ENCODE data around the gene CDC42SE2.

Gene CDC42SE2

DNA sequence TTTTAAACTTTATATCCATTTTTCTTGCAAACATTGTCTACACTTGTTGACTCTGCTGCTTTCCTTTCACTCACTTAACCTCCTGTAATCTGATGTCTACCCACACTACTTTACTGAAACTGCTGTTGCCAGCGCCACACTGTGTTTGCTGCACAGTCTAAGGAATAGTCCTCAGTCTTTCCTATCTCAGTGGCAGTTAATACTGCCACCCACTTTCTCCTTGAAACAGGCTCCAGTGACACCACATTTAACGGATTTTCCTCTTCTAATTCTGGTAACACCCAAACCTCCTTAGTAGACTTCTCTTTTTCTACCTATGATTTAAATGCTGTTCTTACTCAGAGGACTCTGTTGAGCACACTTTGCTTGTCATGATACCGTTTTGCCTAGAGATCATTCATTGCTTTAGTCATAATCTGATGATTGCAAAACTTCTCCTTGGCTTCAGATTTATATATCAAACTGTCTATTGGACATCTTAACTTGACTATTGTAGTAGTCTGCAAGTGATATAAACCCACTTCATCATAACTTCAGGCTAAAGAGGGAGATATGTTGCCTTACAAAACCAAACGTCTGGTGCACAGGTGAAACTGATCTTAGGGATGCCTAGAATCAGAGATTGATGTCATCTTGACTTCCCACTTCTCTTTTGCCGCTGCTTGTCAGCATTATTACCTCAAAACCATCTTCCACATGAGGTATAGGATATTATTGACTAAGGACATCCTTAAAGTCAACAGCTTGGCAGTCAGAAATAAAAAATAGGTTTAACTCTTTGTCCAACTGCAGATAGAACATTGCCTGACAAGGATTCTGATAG, 94.1 kb downstream of the CDC42SE2 start:
- Histone ChIP-seq H3K27me3 (ENCODE audit: control insufficient read depth in 3 of 3, insufficient read depth in 3 of 3, low read depth in 1 of 3, low read length in 3 of 3) (no peaks in the 10 kb centered on the region), H3K4ac (ENCODE audit: low read length) (no peak overlapping the region), H3K27ac (replicated peaks; ENCODE audit: low read length) (no peak overlapping the region), H3K9me3 (replicated peaks in 1 of 2; ENCODE audit: control insufficient read depth in 2 of 2, insufficient read depth in 1 of 2, low read depth in 1 of 2, low read length in 2 of 2) (no peaks in the 10 kb centered on the region), H2BK120ac (ENCODE audit: low read depth, low read length) (no peak overlapping the region), H3K4me1 (ENCODE audit: control insufficient read depth in 2 of 2, insufficient read depth in 1 of 2, low read depth in 1 of 2, low read length in 2 of 2) (peaks cover 0 to 1% of the 10 kb centered on the region in 2 donors), H3K23ac (ENCODE audit: low read depth, low read length, poor library complexity) (no peak overlapping the region), H3K36me3 (replicated peaks in 1 of 2; ENCODE audit: control insufficient read depth in 2 of 2, insufficient read depth in 2 of 2, low read length in 2 of 2) (peaks cover 2 to 23% of the 10 kb centered on the region in 2 donors), H2BK12ac (ENCODE audit: low read length) (no peak overlapping the region), H3K4me3 (ENCODE audit: low read length in 2 of 2) (no peak overlapping the region), H2AK5ac (ENCODE audit: low read depth, low read length) (no peak overlapping the region), H2AFZ (ENCODE audit: low read length) (no peak overlapping the region), H4K91ac (ENCODE audit: low read depth, low read length, poor library complexity) (no peak overlapping the region), H2BK15ac (ENCODE audit: low read length) (no peak overlapping the region), H4K8ac (ENCODE audit: low read depth, low read length) (no peak overlapping the region), H3K18ac (ENCODE audit: low read length) (no peak overlapping the region), H3K79me1 (ENCODE audit: low read depth, low read length) (no peaks in the 10 kb centered on the region), H3K4me2 (ENCODE audit: insufficient read depth, low read length, poor library complexity, severe bottlenecking) (no peak overlapping the region), H3K14ac (ENCODE audit: low read length) (no peak overlapping the region), H3K9ac (ENCODE audit: low read depth, low read length, poor library complexity) (no peak overlapping the region), H2BK5ac (ENCODE audit: low read length) (no peak overlapping the region)
- WGBS, 2 donors (ENCODE audit: extremely low coverage in 2 of 2, insufficient read length in 2 of 2, insufficient replicate concordance in 1 of 2): no CpG with 5 or more reads among the region's 5 CpGs
- no peak for DNase-seq (ENCODE audit: low spot score)

DNA sequence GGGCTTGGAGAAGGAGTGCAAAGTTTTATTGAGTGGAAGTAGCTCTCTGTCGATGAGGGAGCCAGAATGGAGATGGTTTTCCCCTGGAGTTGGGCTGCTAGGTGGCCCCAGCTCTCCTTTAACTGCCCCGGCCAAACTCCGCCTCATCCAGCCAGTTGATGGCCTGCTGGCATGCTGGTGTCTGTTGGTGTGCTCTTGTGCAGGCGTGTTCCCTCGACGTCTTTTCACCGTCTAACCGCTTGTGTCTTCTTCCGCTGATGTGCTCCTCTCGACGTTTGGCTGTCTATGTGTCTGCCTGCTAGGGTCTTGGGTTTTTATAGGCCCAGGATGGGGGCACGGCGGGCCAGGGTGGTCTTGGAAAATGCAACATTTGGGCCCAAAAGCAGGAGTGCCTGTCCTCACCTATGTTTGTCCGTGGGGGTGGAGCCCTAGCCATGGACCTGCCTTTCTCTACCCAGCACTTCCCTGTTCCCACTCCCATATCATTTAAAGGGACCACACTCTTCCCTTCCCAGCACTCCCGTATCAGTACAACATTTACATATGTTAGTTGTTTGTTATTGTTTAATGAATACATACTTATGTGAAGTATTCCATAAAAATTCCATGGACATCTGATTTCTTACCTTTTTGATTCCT, 97.9 kb downstream of the CDC42SE2 start:
- no peak overlapping the region for H2BK5ac ChIP-seq (ENCODE audit: low read length)
- no peak overlapping the region for H3K4me2 ChIP-seq (ENCODE audit: insufficient read depth, low read length, poor library complexity, severe bottlenecking)
- no peak overlapping the region for H2BK12ac ChIP-seq (ENCODE audit: low read length)
- H3K9me3 ChIP-seq (replicated peaks in 1 of 2; ENCODE audit: control insufficient read depth in 2 of 2, insufficient read depth in 1 of 2, low read depth in 1 of 2, low read length in 2 of 2): no peaks in the 10 kb centered on the region
- peaks cover 0 to 1% of the 10 kb centered on the region in 2 donors for H3K4me1 ChIP-seq (ENCODE audit: control insufficient read depth in 2 of 2, insufficient read depth in 1 of 2, low read depth in 1 of 2, low read length in 2 of 2)
- H3K79me1 ChIP-seq (ENCODE audit: low read depth, low read length): no peaks in the 10 kb centered on the region
- H3K36me3 ChIP-seq (replicated peaks in 1 of 2; ENCODE audit: control insufficient read depth in 2 of 2, insufficient read depth in 2 of 2, low read length in 2 of 2): peaks cover 2 to 23% of the 10 kb centered on the region in 2 donors
- H4K8ac ChIP-seq (ENCODE audit: low read depth, low read length): no peak overlapping the region
- no peak overlapping the region for H3K18ac ChIP-seq (ENCODE audit: low read length)
- no peak overlapping the region for H3K4ac ChIP-seq (ENCODE audit: low read length)
- H2AFZ ChIP-seq (ENCODE audit: low read length): no peak overlapping the region
- H2BK15ac ChIP-seq (ENCODE audit: low read length): no peak overlapping the region
- H3K9ac ChIP-seq (ENCODE audit: low read depth, low read length, poor library complexity): no peak overlapping the region
- WGBS, 2 donors (ENCODE audit: extremely low coverage in 2 of 2, insufficient read length in 2 of 2, insufficient replicate concordance in 1 of 2): no CpG with 5 or more reads among the region's 15 CpGs
- H3K27ac ChIP-seq (replicated peaks; ENCODE audit: low read length): no peak overlapping the region
- no peaks in the 10 kb centered on the region for H3K27me3 ChIP-seq (ENCODE audit: control insufficient read depth in 3 of 3, insufficient read depth in 3 of 3, low read depth in 1 of 3, low read length in 3 of 3)
- no peak overlapping the region for H4K91ac ChIP-seq (ENCODE audit: low read depth, low read length, poor library complexity)
- no peak for DNase-seq (ENCODE audit: low spot score)
- no peak overlapping the region for H3K14ac ChIP-seq (ENCODE audit: low read length)
- H2BK120ac ChIP-seq (ENCODE audit: low read depth, low read length): no peak overlapping the region
- no peak overlapping the region for H3K4me3 ChIP-seq (ENCODE audit: low read length in 2 of 2)
- H3K23ac ChIP-seq (ENCODE audit: low read depth, low read length, poor library complexity): no peak overlapping the region
- H2AK5ac ChIP-seq (ENCODE audit: low read depth, low read length): no peak overlapping the region

DNA sequence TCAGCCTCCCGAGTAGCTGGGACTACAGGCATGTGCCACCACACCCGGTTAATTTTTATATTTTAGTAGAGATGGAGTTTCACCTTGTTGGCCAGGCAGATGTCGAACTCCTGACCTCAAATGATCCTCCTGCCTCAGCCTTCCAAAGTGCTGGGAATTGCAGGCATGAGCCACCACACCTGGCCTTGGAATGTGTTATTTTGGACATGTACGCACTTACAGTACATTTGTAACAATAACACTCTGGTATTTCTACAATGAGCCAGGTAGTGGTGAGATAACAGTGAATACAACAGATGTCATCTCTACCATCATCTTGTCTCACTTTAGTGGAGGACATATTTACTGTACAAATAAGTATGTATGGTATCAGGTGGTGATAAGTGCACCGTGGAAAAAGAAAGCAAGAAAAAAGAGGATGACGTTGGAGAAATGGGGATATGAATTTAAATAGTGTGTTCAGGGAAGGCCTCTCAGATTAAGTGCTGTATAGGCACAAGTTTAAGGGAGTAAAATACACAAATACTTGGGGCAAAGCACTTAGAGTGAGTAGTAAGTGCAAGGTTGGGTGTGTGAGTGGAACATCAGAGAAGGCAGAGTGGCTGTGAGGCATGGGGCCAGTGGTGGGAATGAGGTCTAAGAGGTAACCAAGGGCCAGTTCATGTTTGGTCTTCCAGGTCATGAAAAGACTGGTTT, 100.1 kb downstream of the CDC42SE2 start:
- H3K4me1 ChIP-seq (ENCODE audit: control insufficient read depth in 2 of 2, insufficient read depth in 1 of 2, low read depth in 1 of 2, low read length in 2 of 2): peaks cover 0 to 1% of the 10 kb centered on the region in 2 donors
- no peaks in the 10 kb centered on the region for H3K27me3 ChIP-seq (ENCODE audit: control insufficient read depth in 3 of 3, insufficient read depth in 3 of 3, low read depth in 1 of 3, low read length in 3 of 3)
- no peak overlapping the region for H3K18ac ChIP-seq (ENCODE audit: low read length)
- H4K91ac ChIP-seq (ENCODE audit: low read depth, low read length, poor library complexity): no peak overlapping the region
- no peak overlapping the region for H4K8ac ChIP-seq (ENCODE audit: low read depth, low read length)
- H2BK5ac ChIP-seq (ENCODE audit: low read length): no peak overlapping the region
- H2AK5ac ChIP-seq (ENCODE audit: low read depth, low read length): no peak overlapping the region
- H2AFZ ChIP-seq (ENCODE audit: low read length): no peak overlapping the region
- no peak overlapping the region for H2BK120ac ChIP-seq (ENCODE audit: low read depth, low read length)
- peaks cover 0 to 10% of the 10 kb centered on the region in 2 donors for H3K9me3 ChIP-seq (replicated peaks in 1 of 2; ENCODE audit: control insufficient read depth in 2 of 2, insufficient read depth in 1 of 2, low read depth in 1 of 2, low read length in 2 of 2)
- no peak overlapping the region for H3K4me3 ChIP-seq (ENCODE audit: low read length in 2 of 2)
- H3K36me3 ChIP-seq (replicated peaks in 1 of 2; ENCODE audit: control insufficient read depth in 2 of 2, insufficient read depth in 2 of 2, low read length in 2 of 2): peaks cover 2 to 26% of the 10 kb centered on the region in 2 donors
- no peaks in the 10 kb centered on the region for H3K79me1 ChIP-seq (ENCODE audit: low read depth, low read length)
- H3K23ac ChIP-seq (ENCODE audit: low read depth, low read length, poor library complexity): no peak overlapping the region
- no peak overlapping the region for H3K14ac ChIP-seq (ENCODE audit: low read length)
- H3K4ac ChIP-seq (ENCODE audit: low read length): no peak overlapping the region
- no peak overlapping the region for H2BK15ac ChIP-seq (ENCODE audit: low read length)
- H3K9ac ChIP-seq (ENCODE audit: low read depth, low read length, poor library complexity): no peak overlapping the region
- no peak overlapping the region for H3K27ac ChIP-seq (replicated peaks; ENCODE audit: low read length)
- no peak for DNase-seq (ENCODE audit: low spot score)
- no peak overlapping the region for H3K4me2 ChIP-seq (ENCODE audit: insufficient read depth, low read length, poor library complexity, severe bottlenecking)
- WGBS, 2 donors (ENCODE audit: extremely low coverage in 2 of 2, insufficient read length in 2 of 2, insufficient replicate concordance in 1 of 2): 100% methylated on average over 1 to 2 of the region's 6 CpGs
- no peak overlapping the region for H2BK12ac ChIP-seq (ENCODE audit: low read length)
